ENCODE results near the gene ANKS1B. TPM values are rescaled to one million over a fixed set of nuclear protein-coding genes. Genes with fewer than 3 reads are reported as not detected.

The ANKS1B gene
- total RNA-seq, 1 experiment from 2014 or later = 5.8 TPM

DNA sequence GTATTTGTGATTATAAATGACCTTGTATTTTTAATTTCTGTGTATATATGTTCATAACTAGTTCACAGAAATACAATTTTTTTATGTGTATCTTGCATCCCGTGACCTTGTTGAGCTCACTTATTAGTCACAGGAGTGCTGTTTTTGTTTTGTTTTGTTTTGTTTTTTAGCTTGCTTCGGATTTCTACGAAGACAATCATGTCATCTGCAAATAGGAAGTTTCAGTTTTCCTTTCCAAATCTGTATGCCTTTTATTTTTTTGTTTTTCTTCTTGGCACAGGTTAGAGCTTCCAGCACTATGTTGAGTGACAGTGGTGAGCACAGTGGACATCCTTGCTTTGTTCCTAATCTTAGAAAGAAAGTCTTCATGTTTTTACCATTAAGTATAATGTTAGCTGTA is 566.4 kb downstream of the ANKS1B start (continued):
- TF ChIP-seq, protein P1, sequence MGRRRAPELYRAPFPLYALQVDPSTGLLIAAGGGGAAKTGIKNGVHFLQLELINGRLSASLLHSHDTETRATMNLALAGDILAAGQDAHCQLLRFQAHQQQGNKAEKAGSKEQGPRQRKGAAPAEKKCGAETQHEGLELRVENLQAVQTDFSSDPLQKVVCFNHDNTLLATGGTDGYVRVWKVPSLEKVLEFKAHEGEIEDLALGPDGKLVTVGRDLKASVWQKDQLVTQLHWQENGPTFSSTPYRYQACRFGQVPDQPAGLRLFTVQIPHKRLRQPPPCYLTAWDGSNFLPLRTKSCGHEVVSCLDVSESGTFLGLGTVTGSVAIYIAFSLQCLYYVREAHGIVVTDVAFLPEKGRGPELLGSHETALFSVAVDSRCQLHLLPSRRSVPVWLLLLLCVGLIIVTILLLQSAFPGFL (CRISPR knock-in tag; IDR thresholded peaks at IDR 0.05; ENCODE audit: borderline replicate concordance) = no peak
- TF ChIP-seq NFATC4 (CRISPR knock-in tag; IDR thresholded peaks at IDR 0.05) = no peak
- TF ChIP-seq, protein P2, sequence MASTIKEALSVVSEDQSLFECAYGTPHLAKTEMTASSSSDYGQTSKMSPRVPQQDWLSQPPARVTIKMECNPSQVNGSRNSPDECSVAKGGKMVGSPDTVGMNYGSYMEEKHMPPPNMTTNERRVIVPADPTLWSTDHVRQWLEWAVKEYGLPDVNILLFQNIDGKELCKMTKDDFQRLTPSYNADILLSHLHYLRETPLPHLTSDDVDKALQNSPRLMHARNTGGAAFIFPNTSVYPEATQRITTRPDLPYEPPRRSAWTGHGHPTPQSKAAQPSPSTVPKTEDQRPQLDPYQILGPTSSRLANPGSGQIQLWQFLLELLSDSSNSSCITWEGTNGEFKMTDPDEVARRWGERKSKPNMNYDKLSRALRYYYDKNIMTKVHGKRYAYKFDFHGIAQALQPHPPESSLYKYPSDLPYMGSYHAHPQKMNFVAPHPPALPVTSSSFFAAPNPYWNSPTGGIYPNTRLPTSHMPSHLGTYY (CRISPR knock-in tag; IDR thresholded peaks at IDR 0.05) = no peak
- TF ChIP-seq TEAD1 (CRISPR knock-in tag; IDR thresholded peaks at IDR 0.05) = no peak

DNA sequence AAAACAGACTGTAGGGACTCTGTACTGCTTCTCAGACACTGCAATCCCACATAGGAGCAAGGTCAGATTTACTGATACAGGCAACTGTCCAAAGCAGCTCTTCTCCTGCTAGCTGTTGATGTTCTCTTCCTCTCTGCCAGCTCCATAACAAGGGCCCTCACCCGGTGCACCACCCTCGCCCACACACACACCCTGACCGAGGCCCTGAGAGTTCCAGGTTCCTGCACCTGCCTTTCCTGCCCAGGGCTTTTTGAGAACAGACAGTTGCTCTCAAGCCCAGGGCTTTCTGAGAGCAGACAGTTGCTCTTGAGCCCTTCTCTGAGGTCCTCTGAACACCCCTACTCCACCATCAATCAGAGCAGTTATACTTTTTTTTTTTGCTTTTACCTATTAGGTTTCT is 571.0 kb downstream of the ANKS1B start:
- Mint-ChIP-seq H3K4me3 (no peak overlapping the region), H3K36me3 (peaks cover 5% of the 10 kb centered on the region), H3K9me3 (peaks cover 34% of the 10 kb centered on the region), H3K27me3 (ENCODE audit: low read depth) (no peaks in the 10 kb centered on the region), H3K27ac (no peak overlapping the region), H3K4me1 (peaks cover 10% of the 10 kb centered on the region)
- CTCF ChIA-PET = no interaction called here
- TF ChIP-seq ESRRA (CRISPR knock-in tag; IDR thresholded peaks at IDR 0.05; ENCODE audit: borderline replicate concordance) = no peak
- TF ChIP-seq, protein P3, sequence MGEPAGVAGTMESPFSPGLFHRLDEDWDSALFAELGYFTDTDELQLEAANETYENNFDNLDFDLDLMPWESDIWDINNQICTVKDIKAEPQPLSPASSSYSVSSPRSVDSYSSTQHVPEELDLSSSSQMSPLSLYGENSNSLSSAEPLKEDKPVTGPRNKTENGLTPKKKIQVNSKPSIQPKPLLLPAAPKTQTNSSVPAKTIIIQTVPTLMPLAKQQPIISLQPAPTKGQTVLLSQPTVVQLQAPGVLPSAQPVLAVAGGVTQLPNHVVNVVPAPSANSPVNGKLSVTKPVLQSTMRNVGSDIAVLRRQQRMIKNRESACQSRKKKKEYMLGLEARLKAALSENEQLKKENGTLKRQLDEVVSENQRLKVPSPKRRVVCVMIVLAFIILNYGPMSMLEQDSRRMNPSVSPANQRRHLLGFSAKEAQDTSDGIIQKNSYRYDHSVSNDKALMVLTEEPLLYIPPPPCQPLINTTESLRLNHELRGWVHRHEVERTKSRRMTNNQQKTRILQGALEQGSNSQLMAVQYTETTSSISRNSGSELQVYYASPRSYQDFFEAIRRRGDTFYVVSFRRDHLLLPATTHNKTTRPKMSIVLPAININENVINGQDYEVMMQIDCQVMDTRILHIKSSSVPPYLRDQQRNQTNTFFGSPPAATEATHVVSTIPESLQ (CRISPR knock-in tag; IDR thresholded peaks at IDR 0.05) = no peak
- DNase-seq (ENCODE audit: low spot score) = no peak
- no peak for ATAC-seq
- POLR2A ChIA-PET = no interaction called here

DNA sequence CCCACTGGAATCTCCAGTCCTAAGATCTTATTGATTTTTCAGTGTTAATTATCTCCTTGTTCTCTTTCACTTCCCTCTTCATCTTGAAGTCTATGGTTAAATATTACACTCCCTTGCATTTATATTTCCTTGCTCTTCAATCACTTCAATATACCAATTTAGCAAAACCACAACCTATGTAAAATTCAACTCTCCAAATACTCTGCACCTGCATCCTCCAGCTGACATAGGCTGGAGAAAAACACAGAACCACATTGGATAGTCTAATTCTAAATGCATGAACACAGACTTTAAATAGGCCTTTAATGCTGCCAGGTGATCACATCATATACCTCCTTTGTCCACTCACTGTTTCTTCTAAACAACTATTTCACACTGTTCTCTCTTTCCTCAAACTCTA is 591.0 kb downstream of the ANKS1B start:
- TF ChIP-seq JUN (CRISPR knock-in tag; IDR thresholded peaks at IDR 0.05) (no peak), MXD4 (CRISPR knock-in tag; IDR thresholded peaks at IDR 0.05; ENCODE audit: borderline replicate concordance) (no peak), ZNF416 (CRISPR knock-in tag; IDR thresholded peaks at IDR 0.05) (no peak), TEAD1 (CRISPR knock-in tag; IDR thresholded peaks at IDR 0.05) (no peak), ELF4 (CRISPR knock-in tag; IDR thresholded peaks at IDR 0.05; ENCODE audit: low read depth) (no peak), ETV6 (CRISPR knock-in tag; IDR thresholded peaks at IDR 0.05) (no peak), FOXP1 (CRISPR knock-in tag; IDR thresholded peaks at IDR 0.05; ENCODE audit: borderline replicate concordance) (no peak), FOXJ3 (CRISPR knock-in tag; IDR thresholded peaks at IDR 0.05; ENCODE audit: borderline replicate concordance) (no peak), ZBTB21 (CRISPR knock-in tag; IDR thresholded peaks at IDR 0.05; ENCODE audit: borderline replicate concordance) (no peak), SMAD3 (CRISPR knock-in tag; IDR thresholded peaks at IDR 0.05; ENCODE audit: borderline replicate concordance) (no peak), MYBL2 (CRISPR knock-in tag; IDR thresholded peaks at IDR 0.05) (no peak), NFE2L1 (CRISPR knock-in tag; IDR thresholded peaks at IDR 0.05) (no peak), NR2C2 (CRISPR knock-in tag; IDR thresholded peaks at IDR 0.05) (no peak), ZNF396 (CRISPR knock-in tag; IDR thresholded peaks at IDR 0.05; ENCODE audit: borderline replicate concordance) (no peak), CREM (CRISPR knock-in tag; IDR thresholded peaks at IDR 0.05) (no peak), ZNF219 (CRISPR knock-in tag; IDR thresholded peaks at IDR 0.05; ENCODE audit: borderline replicate concordance) (no peak)
- TF ChIP-seq, protein P4, sequence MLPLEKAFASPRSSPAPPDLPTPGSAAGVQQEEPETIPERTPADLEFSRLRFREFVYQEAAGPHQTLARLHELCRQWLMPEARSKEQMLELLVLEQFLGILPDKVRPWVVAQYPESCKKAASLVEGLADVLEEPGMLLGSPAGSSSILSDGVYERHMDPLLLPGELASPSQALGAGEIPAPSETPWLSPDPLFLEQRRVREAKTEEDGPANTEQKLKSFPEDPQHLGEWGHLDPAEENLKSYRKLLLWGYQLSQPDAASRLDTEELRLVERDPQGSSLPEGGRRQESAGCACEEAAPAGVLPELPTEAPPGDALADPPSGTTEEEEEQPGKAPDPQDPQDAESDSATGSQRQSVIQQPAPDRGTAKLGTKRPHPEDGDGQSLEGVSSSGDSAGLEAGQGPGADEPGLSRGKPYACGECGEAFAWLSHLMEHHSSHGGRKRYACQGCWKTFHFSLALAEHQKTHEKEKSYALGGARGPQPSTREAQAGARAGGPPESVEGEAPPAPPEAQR (CRISPR knock-in tag; IDR thresholded peaks at IDR 0.05) = no peak
- TF ChIP-seq, protein P5, sequence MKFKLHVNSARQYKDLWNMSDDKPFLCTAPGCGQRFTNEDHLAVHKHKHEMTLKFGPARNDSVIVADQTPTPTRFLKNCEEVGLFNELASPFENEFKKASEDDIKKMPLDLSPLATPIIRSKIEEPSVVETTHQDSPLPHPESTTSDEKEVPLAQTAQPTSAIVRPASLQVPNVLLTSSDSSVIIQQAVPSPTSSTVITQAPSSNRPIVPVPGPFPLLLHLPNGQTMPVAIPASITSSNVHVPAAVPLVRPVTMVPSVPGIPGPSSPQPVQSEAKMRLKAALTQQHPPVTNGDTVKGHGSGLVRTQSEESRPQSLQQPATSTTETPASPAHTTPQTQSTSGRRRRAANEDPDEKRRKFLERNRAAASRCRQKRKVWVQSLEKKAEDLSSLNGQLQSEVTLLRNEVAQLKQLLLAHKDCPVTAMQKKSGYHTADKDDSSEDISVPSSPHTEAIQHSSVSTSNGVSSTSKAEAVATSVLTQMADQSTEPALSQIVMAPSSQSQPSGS (CRISPR knock-in tag; IDR thresholded peaks at IDR 0.05; ENCODE audit: borderline replicate concordance, low read depth) = no peak
- TF ChIP-seq, protein P6, sequence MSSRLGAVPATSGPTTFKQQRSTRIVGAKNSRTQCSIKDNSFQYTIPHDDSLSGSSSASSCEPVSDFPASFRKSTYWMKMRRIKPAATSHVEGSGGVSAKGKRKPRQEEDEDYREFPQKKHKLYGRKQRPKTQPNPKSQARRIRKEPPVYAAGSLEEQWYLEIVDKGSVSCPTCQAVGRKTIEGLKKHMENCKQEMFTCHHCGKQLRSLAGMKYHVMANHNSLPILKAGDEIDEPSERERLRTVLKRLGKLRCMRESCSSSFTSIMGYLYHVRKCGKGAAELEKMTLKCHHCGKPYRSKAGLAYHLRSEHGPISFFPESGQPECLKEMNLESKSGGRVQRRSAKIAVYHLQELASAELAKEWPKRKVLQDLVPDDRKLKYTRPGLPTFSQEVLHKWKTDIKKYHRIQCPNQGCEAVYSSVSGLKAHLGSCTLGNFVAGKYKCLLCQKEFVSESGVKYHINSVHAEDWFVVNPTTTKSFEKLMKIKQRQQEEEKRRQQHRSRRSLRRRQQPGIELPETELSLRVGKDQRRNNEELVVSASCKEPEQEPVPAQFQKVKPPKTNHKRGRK (CRISPR knock-in tag; IDR thresholded peaks at IDR 0.05; ENCODE audit: borderline replicate concordance) = no peak
- TF ChIP-seq, protein P7, sequence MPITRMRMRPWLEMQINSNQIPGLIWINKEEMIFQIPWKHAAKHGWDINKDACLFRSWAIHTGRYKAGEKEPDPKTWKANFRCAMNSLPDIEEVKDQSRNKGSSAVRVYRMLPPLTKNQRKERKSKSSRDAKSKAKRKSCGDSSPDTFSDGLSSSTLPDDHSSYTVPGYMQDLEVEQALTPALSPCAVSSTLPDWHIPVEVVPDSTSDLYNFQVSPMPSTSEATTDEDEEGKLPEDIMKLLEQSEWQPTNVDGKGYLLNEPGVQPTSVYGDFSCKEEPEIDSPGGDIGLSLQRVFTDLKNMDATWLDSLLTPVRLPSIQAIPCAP (CRISPR knock-in tag; IDR thresholded peaks at IDR 0.05) = no peak
- Mint-ChIP-seq H3K4me1 (peaks cover 6% of the 10 kb centered on the region), H3K9me3 (peaks cover 8% of the 10 kb centered on the region), H3K27me3 (ENCODE audit: low read depth) (no peaks in the 10 kb centered on the region), H3K36me3 (0 out of 2 replicates have a peak, but pooled peaks cover 7% of the 10 kb centered on the region), H3K4me3 (no peak overlapping the region), H3K27ac (no peak overlapping the region)
- DNase-seq (ENCODE audit: low spot score) (no peak), ATAC-seq (no peak)
- POLR2A ChIA-PET = no interaction called here
- CTCF ChIA-PET = interaction anchor here (1.1 kb wide), 1 partner anchor 226 kb away, joined by 4 read pairs; no protein-coding TSS in a partner anchor
